Brain microvascular endothelial cell (primary cell): ENCODE measurements around the gene CRY2.

Experiments used
- DNase-seq: peaks from one replicate; pipeline ENCODE4 v3.0.0-alpha.2; 2020
- H3K27ac ChIP-seq: fragments of 250-450 bp; sonication (Bioruptor Pico); 2 replicates; pipeline ENCODE4 v1.5.1; 2020; ENCODE audit warnings: mild to moderate bottlenecking, moderate library complexity
- H3K27me3 ChIP-seq: fragments of 250-450 bp; sonication (Bioruptor Pico); replicated peaks from 2 replicates; pipeline ENCODE4 v1.5.1; 2020; ENCODE audit warnings: mild to moderate bottlenecking
- H3K36me3 ChIP-seq: fragments of 250-450 bp; sonication (Bioruptor Pico); replicated peaks from 2 replicates; pipeline ENCODE4 v1.5.1; 2020; ENCODE audit warnings: mild to moderate bottlenecking
- H3K4me3 ChIP-seq: 2 replicates; pipeline ENCODE4 v1.5.1; 2011; ENCODE audit warnings: low read depth, mild to moderate bottlenecking, control low read depth, low read length, moderate library complexity
- in situ Hi-C: cut with HindIII; loops from 2 replicates; pipeline ENCODE4 v1.10.0; 2017; ENCODE audit warnings: low sequenced_read_pairs, low pct_ligation_motif_present
- TF ChIP-seq, protein P1 (sequence below): IDR thresholded peaks from 2 replicates; pipeline ENCODE4 v1.5.1; 2011; ENCODE audit warnings: low read depth, mild to moderate bottlenecking, moderate library complexity, low read length, control low read depth, inconsistent platforms; ENCODE audit errors: missing control alignments

The CRY2 gene

DNA sequence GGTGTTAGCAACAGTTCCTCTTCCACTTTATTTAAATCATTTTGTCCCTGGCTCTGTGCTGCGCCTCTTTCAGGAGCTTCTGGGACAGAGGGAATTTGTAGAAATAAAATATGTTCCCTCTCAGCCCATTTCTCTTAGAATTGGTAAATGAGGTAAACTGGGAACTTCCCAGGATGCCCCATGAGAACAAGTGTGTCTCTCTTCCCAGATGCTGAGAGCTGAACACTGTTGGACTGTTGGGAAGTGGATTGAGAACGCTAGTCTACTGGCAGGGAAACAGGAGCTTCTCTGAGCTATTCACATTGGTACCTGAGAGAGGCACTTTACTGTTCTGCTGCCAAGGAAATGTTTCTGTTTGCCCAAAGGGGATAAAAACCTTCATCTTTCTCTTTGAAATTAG lies 4.0 kb downstream of the CRY2 start:
- no peaks in the 10 kb centered on the region for H3K27me3 ChIP-seq
- in situ Hi-C loops, result no loop called here
- no peak for DNase-seq
- H3K36me3 ChIP-seq, result no peaks in the 10 kb centered on the region
- no peak overlapping the region for H3K4me3 ChIP-seq
- no peak overlapping the region for H3K27ac ChIP-seq
- TF ChIP-seq, protein P1, sequence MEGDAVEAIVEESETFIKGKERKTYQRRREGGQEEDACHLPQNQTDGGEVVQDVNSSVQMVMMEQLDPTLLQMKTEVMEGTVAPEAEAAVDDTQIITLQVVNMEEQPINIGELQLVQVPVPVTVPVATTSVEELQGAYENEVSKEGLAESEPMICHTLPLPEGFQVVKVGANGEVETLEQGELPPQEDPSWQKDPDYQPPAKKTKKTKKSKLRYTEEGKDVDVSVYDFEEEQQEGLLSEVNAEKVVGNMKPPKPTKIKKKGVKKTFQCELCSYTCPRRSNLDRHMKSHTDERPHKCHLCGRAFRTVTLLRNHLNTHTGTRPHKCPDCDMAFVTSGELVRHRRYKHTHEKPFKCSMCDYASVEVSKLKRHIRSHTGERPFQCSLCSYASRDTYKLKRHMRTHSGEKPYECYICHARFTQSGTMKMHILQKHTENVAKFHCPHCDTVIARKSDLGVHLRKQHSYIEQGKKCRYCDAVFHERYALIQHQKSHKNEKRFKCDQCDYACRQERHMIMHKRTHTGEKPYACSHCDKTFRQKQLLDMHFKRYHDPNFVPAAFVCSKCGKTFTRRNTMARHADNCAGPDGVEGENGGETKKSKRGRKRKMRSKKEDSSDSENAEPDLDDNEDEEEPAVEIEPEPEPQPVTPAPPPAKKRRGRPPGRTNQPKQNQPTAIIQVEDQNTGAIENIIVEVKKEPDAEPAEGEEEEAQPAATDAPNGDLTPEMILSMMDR, result no peak

DNA sequence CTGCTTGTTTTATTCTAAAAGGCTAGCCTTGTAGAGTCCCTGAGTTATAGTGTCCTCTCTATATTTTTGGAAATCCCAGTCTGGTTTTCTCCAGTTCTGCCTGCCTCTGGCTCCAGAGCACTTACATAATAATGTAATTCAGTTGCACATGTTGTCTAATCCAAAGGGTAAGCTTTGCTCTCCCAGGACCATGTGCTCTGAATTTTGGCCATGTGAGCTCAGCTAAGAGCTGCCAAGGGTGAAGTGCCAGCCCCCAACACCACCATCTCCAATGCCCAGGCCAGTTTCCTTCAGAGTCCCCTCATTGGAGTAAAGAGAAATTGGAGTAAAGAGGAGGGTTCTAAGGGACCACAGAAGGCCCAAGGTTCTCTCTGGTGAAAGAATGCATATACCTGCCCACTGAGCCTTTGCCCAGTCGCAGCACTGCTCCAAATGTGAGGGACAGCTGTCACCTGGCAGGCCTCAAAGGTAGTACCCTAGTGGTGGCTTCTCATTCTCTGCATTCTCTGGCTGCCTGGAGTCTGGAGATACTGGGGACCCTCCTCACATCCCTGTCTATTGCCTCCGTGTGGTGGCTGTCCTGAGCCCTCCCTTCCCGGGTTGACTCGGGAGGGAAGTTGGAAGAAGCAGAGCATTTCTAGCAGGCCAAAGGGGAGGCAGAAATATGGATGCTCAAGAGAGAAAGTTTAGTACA lies 4.9 kb downstream of the CRY2 start:
- TF ChIP-seq, protein P1, result no peak
- peaks cover 3% of the 10 kb centered on the region for H3K36me3 ChIP-seq
- no peak overlapping the region for H3K27ac ChIP-seq
- DNase-seq, result no peak
- in situ Hi-C loops, result no loop called here
- no peaks in the 10 kb centered on the region for H3K27me3 ChIP-seq
- H3K4me3 ChIP-seq, result no peak overlapping the region

DNA sequence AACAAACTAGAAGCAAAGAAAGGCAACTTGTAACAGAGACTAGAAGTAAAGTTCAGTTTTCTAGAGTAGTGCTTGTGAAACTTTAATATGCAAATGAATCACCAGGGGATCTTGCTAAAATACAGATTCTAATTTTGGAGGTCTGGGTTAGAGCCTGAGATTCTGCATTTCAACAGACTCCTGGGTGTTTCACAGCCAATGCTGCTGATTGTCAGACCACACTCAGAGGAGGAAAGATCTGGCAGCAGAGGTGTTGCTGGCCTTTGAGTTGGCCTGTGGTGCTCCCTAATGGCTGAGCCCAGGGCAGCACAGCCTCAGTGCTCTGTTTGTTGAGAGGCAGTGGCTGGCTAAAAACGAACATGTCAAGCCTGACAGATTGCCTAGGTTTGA lies 5.4 kb downstream of the CRY2 start:
- no peak for DNase-seq
- Histone ChIP-seq H3K4me3 (no peak overlapping the region), H3K36me3 (peaks cover 3% of the 10 kb centered on the region), H3K27ac (no peak overlapping the region), H3K27me3 (no peaks in the 10 kb centered on the region)
- TF ChIP-seq, protein P1, result no peak
- in situ Hi-C loops, result no loop called here

DNA sequence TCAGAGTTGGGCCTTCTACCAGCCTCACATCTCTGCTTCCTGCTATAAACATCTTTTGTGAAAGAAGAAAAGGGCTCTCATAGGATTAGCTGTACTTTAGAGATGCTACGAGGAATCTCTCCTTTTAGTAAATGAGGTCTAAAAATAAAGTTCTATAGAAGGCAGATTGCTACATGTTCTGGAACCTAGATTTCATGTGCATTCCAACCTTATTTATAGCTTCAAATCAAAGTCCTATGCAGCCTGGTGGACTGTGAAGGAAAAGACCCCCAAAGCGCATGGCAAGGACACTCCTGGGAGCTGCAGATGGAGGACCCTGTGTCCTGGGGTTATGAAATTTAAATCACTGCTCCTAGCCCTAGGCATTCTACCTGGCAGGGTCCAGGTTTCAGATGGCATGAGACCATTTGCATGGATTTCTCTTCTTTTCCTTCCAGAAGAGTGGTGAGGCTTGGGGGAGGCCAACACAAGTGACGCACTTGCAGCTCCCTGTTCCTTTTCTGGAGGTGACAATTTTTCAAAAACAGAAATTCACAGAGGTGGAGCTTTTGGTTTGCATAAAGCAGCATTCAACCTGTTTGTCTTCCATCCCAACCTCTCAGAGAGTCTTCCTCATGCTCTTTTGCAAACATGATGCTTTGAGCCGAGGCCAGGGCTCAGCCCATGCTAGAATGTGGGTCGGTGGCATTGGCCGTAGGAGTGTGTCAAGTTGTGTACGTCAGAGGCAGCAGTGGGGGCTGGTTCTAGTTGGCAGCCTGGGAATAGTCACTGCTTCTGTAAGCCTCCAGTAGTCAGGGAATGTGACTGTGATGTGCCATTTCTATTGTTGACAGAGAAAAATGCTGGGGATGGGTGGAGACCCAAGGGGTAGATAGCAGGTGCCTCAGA lies 6.3 kb downstream of the CRY2 start:
- Histone ChIP-seq H3K27ac (no peak overlapping the region), H3K27me3 (no peaks in the 10 kb centered on the region), H3K4me3 (no peak overlapping the region), H3K36me3 (peaks cover 3% of the 10 kb centered on the region)
- DNase-seq, result no peak
- TF ChIP-seq, protein P1, result no peak
- in situ Hi-C loops, result no loop called here

DNA sequence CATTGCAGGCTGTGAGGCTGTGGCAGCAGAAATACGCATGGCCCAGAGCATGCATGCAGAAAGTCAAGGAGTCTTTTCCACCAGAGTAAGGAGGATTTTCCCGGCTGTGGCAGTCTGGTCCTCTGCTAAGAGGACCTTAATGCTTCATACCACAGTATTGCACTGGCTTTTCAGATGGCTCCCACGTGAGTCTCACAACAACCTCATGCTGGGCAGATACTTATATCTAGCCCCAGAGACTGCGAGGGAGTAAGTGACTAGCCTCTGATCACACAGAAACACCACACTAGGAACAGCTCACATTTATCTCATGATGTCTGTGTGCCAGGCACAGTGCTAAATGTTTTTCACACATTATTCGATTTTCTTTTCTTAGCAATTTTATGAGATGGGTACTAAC lies 8.0 kb downstream of the CRY2 start:
- H3K27me3 ChIP-seq, result no peaks in the 10 kb centered on the region
- no peak overlapping the region for H3K4me3 ChIP-seq
- H3K36me3 ChIP-seq, result peaks cover 6% of the 10 kb centered on the region
- H3K27ac ChIP-seq, result no peak overlapping the region
- DNase-seq, result no peak
- TF ChIP-seq, protein P1, result no peak
- in situ Hi-C loops, result no loop called here
